Inflammatory macrophage treated with lipopolysaccharide for 4 hours (primary cell): ENCODE data around the gene RPGRIP1L.

Experiments used
- DNase-seq: peaks from one replicate; pipeline ENCODE4 v3.0.0-alpha.2; 2020

Gene RPGRIP1L

DNA sequence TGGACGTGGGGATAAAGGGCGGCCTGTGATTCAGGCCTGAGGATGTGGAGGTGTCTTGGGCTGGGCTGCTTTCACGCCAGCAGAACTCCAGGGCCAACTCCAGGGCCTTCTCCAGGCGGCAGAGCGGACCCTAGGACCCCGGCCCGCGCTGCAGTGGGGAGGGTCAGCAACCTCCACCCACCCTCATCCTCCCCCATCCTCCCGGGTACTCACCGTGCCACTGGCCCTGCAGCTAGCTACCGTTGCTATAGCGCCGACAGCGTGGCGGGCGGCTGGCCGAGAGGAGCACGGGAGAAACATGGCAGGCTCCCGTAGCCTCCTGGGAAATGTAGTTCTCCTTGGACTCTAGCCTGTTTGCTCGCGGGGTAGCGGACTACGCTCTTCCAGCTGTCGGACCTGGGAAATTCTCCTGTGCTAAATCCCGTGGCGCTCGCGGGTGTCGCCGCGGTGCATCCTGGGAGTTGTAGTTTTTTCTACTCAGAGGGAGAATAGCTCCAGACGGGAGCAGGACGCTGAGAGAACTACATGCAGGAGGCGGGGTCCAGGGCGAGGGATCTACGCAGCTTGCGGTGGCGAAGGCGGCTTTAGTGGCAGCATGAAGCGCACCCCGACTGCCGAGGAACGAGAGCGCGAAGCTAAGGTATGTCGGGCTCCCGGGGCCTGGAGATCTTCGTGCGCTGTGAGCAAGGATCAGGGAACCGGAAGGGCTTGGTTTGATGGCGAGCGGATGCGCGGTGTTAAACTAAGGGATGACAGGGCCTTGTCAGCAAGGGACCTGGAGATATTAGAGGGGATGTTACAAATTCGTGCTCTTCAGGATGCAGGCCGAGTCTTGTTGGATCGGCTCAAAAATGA is at the start of gene RPGRIP1L, which contains the start of gene FTO:
Gene RPGRIP1L (minus strand): TSS at position 270 of the 855 bp plus-strand sequence. CDS start 3,136 bp downstream, outside the sequence.
Gene FTO (plus strand): TSS at position 567 of the 855 bp plus-strand sequence.
- DNase-seq = peak; percentile 99

DNA sequence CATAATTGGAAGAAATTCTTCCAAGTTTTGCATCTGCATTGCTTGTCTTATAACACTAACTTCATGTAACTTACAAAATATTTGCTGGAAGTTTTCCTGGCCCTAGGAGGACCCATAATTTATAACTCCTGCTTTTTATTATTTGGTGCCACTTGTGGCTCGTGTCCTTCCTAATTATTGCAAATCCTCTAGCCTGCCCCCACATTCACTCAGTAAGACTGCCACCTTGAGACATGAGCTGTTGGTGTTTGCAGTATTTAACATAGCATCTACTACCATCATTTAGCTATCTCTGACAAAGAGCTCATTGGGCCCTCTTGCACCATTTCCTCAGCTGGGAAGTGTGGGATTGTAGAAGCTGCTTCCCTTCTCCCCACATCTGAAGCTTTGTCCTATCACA is 49.8 kb upstream of the RPGRIP1L start:
- no peak for DNase-seq

DNA sequence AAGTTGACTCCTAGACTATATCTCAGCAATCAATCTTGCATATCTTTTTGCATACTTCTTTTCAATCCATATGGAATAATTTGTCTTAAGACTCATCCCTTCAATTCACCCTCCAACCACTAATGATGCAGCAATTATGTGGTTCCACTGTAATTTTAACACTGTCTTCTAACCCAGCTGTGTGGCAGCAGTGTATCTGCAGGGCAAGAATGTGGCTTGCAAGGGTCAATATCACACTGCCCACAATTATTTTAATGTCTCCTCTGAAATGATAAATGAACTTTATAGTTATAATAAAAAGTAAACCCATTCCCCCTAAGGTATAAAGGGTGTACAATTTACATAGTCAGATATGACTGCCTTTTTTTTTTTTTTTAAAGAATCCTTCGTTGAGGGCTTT is 48.9 kb upstream of the RPGRIP1L start:
- no peak for DNase-seq

DNA sequence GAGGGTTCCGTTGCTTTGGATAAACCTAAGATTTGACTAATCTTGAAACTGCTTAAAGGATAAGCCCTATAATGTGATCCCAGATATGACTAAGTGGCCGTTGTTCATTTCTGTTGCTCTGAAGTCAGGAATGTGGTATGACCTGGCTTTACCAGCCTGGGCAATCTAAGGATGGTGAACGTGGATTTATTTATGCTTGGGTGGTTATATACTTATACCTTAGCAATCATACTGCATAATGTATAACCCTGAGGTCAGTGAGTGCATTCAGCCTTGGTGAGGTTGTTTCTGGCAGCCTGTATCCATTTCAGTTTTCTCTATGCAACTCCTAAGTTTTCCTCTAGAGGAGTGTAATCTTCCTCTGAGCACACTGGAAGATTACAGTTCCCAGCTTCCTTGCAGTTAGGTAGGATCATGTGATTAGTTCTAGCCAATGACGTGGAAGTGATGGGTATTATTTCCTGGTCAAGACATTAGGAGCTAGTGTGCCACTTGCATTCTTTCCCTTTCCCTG is 42.2 kb upstream of the RPGRIP1L start:
- DNase-seq = no peak

DNA sequence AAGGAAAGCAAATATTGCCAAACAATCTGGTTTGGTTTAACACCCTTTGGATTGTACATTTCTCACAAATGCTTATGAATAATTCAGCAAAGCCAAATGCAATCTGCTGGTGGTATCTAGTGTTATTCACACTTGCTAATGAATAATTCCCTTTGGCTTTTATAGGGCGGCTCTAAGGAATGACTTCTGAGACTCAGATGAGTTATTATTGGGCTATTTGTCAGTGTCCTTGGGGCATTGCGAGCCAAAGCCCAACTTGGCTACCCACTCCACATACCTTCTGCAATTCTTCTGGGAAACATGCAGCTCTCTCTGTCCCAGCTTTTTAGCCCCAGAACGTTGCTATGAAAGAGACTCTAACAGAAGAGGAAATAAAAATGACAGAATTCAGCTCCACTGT is 41.4 kb upstream of the RPGRIP1L start:
- no peak for DNase-seq

DNA sequence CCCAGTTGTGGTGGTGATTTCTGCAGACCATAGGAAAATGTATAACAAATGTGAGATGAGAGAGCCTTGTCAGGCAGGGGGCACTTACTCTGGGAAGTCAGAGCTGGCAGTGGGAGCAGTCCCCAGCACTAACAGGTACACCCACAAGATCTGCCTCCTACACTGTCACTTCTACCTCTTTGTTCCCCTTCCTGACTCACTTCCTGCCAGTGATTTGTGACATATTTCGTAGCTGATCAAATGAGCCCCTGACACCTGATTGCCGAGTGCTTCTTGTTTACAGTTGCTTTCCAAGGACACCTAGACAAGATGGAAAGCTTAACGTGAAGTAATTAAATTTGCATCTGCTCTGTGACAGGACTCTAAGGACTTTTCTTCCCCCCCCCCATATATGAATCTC is 40.8 kb upstream of the RPGRIP1L start:
- no peak for DNase-seq

DNA sequence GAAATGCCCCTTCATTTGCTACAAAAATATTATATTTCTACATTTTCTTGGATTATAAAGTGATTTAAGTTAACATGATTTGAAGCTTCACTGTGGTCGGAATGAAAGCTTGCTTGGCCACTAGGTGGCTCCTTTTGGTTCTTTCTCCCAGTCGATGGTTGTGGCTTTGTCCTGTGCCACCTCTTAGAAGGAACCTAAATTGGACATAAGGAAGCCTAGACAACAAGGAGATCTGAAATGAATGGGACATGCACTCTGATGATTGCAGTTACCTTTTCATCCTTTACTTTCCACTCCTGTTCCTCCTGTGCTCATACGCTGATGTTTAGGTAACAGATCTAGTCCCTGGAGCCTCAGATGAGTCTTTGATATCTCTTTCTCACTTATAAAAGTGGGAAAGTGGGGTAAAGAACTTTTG is 39.5 kb upstream of the RPGRIP1L start:
- peak; percentile 7 for DNase-seq

DNA sequence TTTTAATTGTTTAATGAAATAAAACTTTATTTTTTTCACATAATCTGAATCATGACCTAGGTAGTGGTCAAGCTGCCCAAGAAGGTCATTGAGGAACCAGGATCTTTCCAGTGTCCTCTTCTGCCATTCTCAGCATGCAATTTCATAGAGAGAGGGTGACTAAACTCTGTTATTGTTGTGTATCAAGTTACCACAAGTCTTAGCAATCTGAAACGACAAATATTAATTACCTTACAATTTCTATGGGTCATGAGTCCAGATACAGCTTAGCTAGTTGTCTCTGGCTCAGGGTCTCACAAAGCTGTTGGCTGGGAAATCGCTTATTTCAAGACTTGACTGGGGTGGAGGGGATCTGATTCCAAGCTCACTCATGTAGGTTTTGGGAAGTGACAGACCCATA is 37.9 kb upstream of the RPGRIP1L start:
- no peak for DNase-seq

DNA sequence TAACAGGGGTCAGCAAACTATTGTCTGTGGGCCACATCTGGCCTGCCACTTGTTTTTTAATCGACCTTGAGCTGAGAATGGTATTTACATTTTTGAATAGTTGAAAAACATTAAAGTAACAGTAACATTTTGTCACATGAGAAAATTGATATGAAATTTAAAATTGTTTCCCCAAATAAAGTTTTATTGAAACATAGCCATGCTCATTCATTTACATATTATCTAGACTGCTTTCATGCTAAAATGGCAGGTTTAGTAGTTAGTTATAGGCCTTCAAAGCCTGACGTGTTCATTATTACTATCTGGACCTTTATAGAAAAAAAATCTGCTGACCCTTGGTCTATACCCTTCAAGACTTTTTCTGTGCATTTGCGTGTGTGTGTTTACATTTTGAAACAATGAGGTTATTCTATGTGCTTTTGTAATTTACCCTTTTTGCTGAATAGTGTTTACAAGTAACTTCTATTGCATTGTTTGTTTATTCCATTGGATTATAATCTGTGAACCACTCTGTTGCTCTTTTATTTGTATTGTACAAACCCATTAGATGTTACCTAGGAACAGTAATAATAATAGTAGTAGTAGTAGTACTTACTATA is 37.4 kb upstream of the RPGRIP1L start:
- DNase-seq = no peak

DNA sequence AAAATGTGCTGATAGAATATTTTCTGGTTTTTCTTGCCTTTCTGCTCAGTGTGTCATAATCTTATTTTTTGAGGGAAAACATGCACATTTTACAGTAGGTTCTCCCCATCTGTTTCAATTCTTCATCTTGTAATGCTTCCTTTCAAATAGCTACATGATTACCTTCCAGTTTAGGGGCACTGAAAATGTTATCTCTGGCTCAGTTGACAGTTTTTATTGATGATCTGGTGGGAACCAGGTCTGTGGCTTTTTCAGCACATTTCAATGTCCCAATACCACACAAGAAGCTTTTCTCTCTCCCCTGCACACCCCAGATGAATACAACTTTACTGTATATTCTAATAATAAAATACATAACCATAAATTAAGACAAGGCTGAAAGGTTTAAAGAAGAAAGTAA is 36.8 kb upstream of the RPGRIP1L start:
- DNase-seq = no peak

DNA sequence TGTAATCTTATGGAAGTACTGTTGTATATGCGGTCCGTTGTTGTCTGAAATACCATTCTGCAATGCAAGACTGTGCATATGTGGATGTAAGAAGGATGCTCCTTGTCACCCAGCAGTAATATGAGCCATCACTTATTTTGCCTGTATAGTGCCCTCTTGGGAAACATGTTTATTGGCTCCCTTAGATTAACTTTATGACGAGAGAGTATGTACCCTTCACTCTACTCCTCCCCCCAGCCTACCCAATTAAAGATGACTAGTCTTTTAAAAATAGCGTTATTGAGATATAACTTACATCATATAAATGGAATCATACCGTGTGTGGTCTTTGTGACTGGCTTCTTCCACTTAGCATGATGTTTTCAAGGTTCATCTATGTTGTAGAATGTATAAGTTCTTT is 33.9 kb upstream of the RPGRIP1L start:
- no peak for DNase-seq

DNA sequence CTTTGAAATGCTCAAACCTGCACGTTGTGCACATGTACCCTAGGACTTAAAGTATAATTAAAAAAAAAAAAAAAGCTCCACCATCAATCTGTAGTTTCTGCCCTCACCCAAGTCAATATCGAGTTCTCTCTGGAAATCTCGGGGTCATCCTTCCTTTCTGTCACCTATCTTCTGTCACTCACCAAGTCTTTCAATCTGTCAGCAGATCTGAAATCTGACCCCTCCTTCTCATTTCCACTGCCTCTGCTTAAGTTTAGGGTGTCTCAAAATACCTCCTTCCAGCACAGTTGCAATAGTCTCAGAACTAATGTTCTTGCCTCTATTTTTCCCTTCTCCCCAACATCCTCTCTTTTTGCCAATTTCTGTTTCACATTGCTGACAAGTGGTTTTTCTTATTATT is 32.6 kb upstream of the RPGRIP1L start:
- no peak for DNase-seq

DNA sequence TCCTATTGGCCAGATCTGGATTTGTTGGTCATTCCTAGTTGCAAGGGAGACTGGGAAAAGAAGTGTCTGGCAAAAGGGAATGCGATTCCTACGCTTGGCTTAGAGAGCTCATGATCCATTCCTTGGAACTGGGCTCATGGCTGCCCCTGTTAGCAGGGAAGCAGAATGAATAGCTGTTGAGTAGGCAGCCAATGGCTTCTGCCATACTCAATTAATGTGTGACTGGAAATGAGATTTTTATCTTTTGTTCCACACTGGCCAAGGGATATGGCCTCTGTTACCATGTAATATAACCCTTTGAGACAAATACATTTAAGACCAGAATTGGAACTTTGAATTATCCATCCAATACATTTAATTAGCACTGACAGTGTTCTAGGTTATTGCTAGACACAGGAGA is 31.2 kb upstream of the RPGRIP1L start:
- DNase-seq = no peak

DNA sequence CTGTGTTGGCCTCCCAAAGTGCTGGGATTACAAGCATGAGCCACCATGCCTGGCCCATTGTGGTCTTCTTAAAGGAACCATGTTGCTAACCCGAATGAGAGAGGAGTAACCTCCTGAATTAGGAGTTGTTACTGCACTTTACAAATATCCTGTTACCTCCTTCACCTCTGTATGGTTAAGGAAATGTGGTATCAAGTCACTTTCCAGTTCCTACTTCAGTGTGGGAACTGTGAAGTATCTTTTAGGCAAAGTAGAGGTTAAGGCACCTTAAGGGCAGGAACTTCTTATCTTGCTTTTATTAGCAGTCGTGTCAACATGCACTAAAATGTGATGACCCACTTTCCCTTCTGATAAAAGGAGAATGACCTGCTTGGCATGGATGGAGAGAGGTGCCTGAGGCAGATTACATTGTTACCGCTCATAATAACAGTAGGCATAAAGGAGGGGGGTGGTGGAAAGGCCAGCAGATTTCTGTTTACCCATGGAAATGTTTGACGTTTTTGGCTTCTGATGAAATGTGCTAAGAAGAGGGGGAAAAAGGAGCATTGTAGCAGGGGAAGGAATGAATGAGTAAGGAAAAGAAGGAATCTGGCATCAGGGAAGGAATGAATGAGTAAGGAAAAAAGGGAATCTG is 28.8 kb upstream of the RPGRIP1L start:
- no peak for DNase-seq

DNA sequence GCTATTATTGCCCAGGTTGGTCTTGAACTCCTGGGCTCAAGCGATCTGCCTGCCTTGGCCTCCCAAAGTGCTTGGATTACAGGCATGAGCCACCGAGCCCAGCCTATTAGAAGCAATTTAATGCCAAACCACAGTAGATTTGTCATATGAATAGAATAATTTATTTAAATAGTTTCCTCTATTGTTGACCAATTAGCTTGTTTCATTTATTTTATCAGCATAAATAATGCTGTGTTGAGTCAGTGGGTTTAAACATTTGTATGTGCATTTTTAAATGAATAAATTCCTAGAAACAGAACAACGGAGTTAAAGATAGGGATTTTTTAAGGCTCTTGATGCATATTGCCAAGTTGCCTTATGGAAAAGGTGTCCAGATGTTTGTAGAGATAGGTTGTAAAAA is 27.0 kb upstream of the RPGRIP1L start:
- DNase-seq = no peak

DNA sequence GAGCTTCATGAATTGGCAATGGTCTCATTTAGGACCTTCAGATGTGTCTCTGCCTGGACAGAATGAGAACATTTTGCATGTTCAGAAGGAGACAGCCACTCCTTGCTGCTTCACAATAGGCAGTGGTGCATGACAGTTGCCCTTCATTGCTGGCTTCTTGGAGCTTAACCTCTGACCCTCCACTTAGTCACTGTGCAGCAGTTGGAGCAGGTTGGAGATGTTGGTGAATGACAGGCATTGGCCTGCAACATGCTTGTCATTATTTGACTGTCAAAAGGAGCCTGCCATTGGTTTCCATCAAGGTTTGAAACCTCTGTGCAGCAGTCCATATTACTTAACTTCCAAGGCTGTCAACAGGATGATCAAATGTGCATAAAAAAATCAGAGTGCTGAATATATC is 23.0 kb upstream of the RPGRIP1L start:
- no peak for DNase-seq

DNA sequence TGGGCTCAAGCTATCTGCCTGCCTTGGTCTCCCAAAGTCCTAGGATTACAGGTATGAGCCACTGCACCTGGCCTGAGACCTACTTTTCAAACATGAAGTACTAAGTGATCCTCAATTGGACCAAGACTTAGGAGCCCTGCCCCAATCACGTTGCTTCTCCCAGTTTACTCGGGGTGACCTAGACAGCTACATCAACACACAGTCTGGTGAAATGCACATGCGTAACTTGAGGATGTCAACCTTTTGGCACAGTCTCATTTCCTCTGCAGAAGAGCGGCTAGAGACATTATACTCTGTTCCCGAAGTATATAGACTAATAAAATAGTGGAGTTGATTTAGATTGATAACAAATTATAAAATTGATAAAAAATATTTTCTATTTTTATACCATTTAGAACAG is 17.4 kb upstream of the RPGRIP1L start:
- DNase-seq = no peak

DNA sequence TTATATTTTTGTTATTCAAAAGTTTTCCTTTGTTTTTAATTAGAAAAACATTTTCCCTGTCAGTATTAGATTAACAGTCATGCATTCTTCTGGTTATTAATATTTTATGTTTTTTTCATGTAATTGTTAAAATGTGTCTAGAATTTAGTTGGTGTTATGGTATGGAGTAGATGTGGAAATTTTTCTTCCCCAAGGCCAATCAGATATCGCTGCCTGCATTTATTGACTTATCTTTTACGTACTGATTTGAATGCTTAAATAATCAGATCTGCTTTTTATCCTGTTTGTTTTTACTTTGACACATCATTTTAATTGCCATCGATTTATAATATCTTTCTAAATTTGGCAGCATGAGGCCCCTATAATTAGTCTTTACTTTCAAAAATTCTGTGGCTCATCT is 13.9 kb upstream of the RPGRIP1L start:
- DNase-seq = no peak

DNA sequence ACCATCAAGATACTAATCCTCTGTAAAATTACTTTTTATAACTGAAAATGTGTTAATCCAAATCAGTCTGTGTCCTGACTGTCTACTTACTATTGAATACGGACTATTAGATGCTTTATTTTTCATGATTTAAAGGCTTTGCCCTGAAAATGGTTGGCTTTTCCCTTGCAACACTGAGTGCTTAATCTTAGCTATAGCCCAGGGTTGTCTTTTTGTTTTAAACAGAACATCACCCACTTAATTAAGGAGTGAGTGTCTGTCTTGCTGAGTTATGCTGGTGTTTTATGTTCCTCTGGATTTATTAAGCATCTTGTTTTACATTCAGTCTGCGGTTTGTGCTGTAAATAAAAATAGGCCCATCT is 11.3 kb upstream of the RPGRIP1L start:
- no peak for DNase-seq

DNA sequence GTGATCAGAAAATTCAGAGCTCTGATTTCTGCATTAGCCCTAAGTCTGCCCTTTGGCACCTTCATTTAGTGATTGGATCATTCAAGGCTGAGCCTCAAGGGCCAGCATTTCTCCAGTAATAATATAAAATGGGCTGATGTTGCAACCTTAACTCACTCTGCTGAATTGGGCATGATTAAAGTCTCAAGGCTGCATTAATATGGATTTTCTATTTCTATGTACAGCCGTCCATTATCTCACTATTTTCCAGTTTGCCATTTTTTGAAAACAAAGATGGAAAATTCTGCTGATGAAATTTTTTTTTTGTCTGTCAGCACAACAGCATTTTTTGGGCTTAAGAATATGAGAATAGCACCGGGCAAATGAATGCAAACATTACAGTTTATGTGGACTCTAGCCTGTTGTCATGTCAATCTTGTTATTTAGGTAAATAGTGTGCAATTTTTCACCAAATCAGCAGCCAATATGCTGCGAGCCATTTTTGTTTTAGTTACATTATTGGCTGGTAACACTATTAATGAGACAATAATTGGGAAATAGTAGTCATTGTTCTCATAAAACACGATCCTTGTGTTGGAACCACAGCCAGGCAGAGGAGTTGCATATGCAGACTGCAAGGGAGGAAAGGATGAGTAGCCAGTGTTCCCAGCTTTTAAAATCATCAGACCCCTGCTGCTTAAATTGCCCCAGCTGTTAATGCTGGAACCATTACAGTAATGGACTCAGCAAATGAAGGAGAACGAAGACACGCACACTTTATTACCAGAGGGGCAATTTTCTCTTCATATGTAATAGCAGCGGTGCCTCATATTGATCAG is 10.8 kb upstream of the RPGRIP1L start:
- DNase-seq = no peak

DNA sequence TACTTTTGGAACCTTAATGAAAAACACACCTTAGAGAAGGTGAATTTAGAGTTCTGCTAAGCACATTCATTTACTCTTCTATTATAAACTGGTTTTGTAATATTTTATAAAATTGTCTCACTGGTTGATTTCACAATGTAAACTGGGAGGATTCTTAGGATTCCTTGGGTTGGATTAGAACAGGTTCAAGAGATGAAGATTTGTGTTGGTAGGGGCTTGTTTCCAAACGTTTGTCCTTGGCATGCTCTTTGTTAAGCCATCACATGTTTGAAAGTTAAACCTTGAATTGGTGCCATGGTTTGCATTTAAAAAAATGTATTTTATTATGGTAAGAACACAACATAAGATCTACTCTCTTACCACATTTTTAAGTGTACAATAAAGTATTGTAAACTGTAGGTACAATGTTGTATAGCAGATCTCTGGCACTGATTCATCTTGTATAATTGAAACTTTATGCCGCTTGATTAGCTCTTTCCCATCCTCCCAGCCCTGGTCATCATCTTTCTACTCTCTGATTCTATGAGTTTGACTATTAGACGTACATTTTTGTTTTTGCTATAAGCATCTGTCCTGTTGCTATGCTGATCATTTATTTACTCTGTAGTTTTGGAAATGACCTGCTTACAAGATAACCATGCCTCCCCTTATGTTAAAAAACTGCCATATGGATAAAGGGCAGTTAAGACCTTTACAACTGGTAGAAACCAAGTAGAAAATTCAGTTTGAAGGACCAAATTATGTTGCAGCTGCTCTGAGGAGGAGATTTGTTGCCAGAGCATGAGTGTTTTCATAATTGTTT is 9.9 kb upstream of the RPGRIP1L start:
- DNase-seq = no peak

DNA sequence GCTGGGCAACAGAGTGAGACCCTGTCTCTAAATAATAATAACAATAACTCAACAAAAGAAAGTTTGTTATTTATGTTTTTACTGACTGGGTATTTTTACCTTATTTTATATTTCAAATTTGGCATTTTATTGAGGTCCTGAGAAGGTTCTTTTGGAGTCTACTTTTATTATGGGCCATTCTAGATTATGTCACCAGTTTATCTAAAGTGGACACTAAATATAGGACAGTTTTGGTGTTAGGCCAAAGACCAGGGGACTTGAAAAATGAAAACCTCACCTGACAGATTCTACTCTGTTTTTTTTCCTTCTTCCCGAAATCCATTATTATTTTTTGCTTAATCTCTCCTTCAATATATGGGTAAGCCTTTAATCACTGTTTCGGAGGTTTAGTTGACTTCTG is 8.4 kb upstream of the RPGRIP1L start:
- DNase-seq = no peak
